PC-3 (cell line): Measurements from ENCODE around the gene MAPK4. TPM values are rescaled to one million over a fixed set of nuclear protein-coding genes. Genes with fewer than 3 reads are reported as not detected.

Source experiments
- ATAC-seq: fragments of 200-7000 bp; cut with Tn5 transposase; 2 replicates; pipeline ENCODE4 v1.9.1; 2020; ENCODE audit warnings: mild to moderate bottlenecking, moderate library complexity
- BruUV-seq: library from RNA; stranded (reverse); fragments of 400-500 nt; replicated peaks from 2 replicates; lab custom pipeline; 2021; lab: Mats Ljungman, UMichigan
- CTCF ChIA-PET: fragments of 300-600 bp; sonication (Branson Sonifier 250); formaldehyde crosslinking; loops from one replicate; lab custom pipeline; 2022; ENCODE audit warnings: antibody characterized with exemption; lab: Charles Lee
- POLR2A ChIA-PET: fragments of 300-600 bp; sonication (Branson Sonifier 250); formaldehyde crosslinking; loops from one replicate; lab custom pipeline; 2022; ENCODE audit warnings: antibody characterized with exemption; ENCODE audit not compliant: unreplicated experiment; lab: Charles Lee
- DNase-seq: peaks from one replicate; pipeline ENCODE4 v3.0.0-alpha.2; 2015
- H2AFZ ChIP-seq: fragments of 300-600 bp; sonication (generic); 2 replicates; pipeline ENCODE4 v1.6.0; 2016; ENCODE audit warnings: antibody characterized with exemption, low read length
- H3F3A ChIP-seq: fragments of 300-600 bp; sonication (generic); one replicate; pipeline ENCODE4 v1.6.0; 2017; ENCODE audit warnings: antibody characterized with exemption, low read length, control low read depth, mild to moderate bottlenecking; ENCODE audit not compliant: unreplicated experiment
- H3K27ac ChIP-seq: fragments of 300-600 bp; sonication (generic); 2 replicates; pipeline ENCODE4 v1.5.1; 2016; ENCODE audit warnings: mild to moderate bottlenecking, low read length
- H3K27me3 ChIP-seq: fragments of 300-600 bp; sonication (generic); 2 replicates; pipeline ENCODE4 v1.6.1; 2016; ENCODE audit warnings: low read length, mixed read lengths
- H3K36me3 ChIP-seq: fragments of 300-600 bp; sonication (generic); 2 replicates; pipeline ENCODE4 v1.6.1; 2016; ENCODE audit warnings: low read depth, mixed run types, low read length, mixed read lengths
- H3K4me1 ChIP-seq: fragments of 300-600 bp; sonication (generic); 2 replicates; pipeline ENCODE4 v1.5.1; 2016; ENCODE audit warnings: low read length; ENCODE audit not compliant: insufficient read depth
- H3K4me2 ChIP-seq: fragments of 300-600 bp; sonication (generic); 2 replicates; pipeline ENCODE4 v1.6.0; 2016; ENCODE audit warnings: low read length
- H3K4me3 ChIP-seq: fragments of 300-600 bp; sonication (generic); 2 replicates; pipeline ENCODE4 v1.5.1; 2016; ENCODE audit warnings: mild to moderate bottlenecking, low read length, mixed read lengths
- H3K79me2 ChIP-seq: fragments of 300-600 bp; sonication (generic); 2 replicates; pipeline ENCODE4 v1.6.1; 2017; ENCODE audit warnings: low read length, mixed read lengths
- H3K9ac ChIP-seq: fragments of 300-600 bp; sonication (generic); 2 replicates; pipeline ENCODE4 v1.6.0; 2016; ENCODE audit warnings: mild to moderate bottlenecking, low read length
- H3K9me2 ChIP-seq: fragments of 300-600 bp; sonication (generic); replicated peaks from 2 replicates; pipeline ENCODE4 v1.6.1; 2016; ENCODE audit warnings: mixed run types, low read length, mixed read lengths
- H3K9me3 ChIP-seq: fragments of 300-600 bp; sonication (generic); 2 replicates; pipeline ENCODE4 v1.6.1; 2016; ENCODE audit warnings: low read length, mixed read lengths
- H4K20me1 ChIP-seq: fragments of 300-600 bp; sonication (generic); 2 replicates; pipeline ENCODE4 v1.6.1; 2016; ENCODE audit warnings: low read length, mixed read lengths
- CTCF ChIP-seq: fragments of 300-600 bp; sonication (generic); conservative IDR thresholded peaks from 2 replicates; pipeline ENCODE4 v1.5.1; 2017; ENCODE audit warnings: antibody characterized with exemption, low read depth, mild to moderate bottlenecking, low read length
- EZH2 ChIP-seq: fragments of 300-600 bp; sonication (generic); IDR thresholded peaks from one replicate; pipeline ENCODE4 v1.6.1; 2017; ENCODE audit warnings: antibody characterized with exemption, mild to moderate bottlenecking, low read length; ENCODE audit not compliant: unreplicated experiment
- EZH2phosphoT487 ChIP-seq: fragments of 300-600 bp; sonication (generic); IDR thresholded peaks from 2 replicates; pipeline ENCODE4 v1.6.1; 2018; ENCODE audit warnings: mild to moderate bottlenecking, antibody characterized with exemption, low read length, borderline replicate concordance
- intact Hi-C: fragments of 100-400 bp; cut with micrococcal nuclease; formaldehyde crosslinking; loops from 2 replicates; pipeline ENCODE4 v1.9.0; 2023
- total RNA-seq: library from RNA; depleted of rRNA; stranded (reverse); fragments of >200 nt; gene quantifications from 2 replicates; pipeline ENCODE4 v1.2.3, GENCODE V29; 2014

Gene MAPK4
- total RNA-seq, 1 experiment from 2014 or later, result not detected

- no peak for ATAC-seq
- ChIA-PET POLR2A (no interaction called here), CTCF (no interaction called here)
- Histone ChIP-seq H3K9ac (no peak overlapping the region), H3K36me3 (no peaks in the 10 kb centered on the region), H3K4me1 (no peaks in the 10 kb centered on the region), H3K4me3 (no peak overlapping the region), H3K27ac (no peak overlapping the region), H3F3A (no peaks in the 10 kb centered on the region), H2AFZ (no peak overlapping the region), H4K20me1 (no peaks in the 10 kb centered on the region), H3K79me2 (no peaks in the 10 kb centered on the region), H3K27me3 (no peaks in the 10 kb centered on the region), H3K9me2 (no peaks in the 10 kb centered on the region), H3K9me3 (no peaks in the 10 kb centered on the region), H3K4me2 (no peak overlapping the region)
- BruUV-seq, result no TSS peak
- no peak for DNase-seq
- intact Hi-C loops, result no loop called here
- TF ChIP-seq CTCF (no peak), EZH2phosphoT487 (no peak), EZH2 (no peak)
These were observed 121.1 kb downstream of the MAPK4 start for GRCh38 chr18:50680966-50681365.

- Histone ChIP-seq H3K4me1 (no peaks in the 10 kb centered on the region), H3K27ac (no peak overlapping the region), H3K4me3 (no peak overlapping the region), H3K9me3 (no peaks in the 10 kb centered on the region), H3K27me3 (no peaks in the 10 kb centered on the region), H2AFZ (no peak overlapping the region), H3K4me2 (no peak overlapping the region), H3K79me2 (no peaks in the 10 kb centered on the region), H3K9me2 (no peaks in the 10 kb centered on the region), H3K36me3 (no peaks in the 10 kb centered on the region), H3K9ac (no peak overlapping the region), H4K20me1 (no peaks in the 10 kb centered on the region), H3F3A (no peaks in the 10 kb centered on the region)
- intact Hi-C loops, result no loop called here
- POLR2A ChIA-PET, result no interaction called here
- CTCF ChIA-PET, result no interaction called here
- ATAC-seq (no peak), DNase-seq (no peak)
- TF ChIP-seq EZH2 (no peak), EZH2phosphoT487 (no peak), CTCF (no peak)
- no TSS peak for BruUV-seq
These were observed 123.0 kb downstream of the MAPK4 start for GRCh38 chr18:50682852-50683251.

- no TSS peak for BruUV-seq
- H3K4me1 ChIP-seq, result no peaks in the 10 kb centered on the region
- no peaks in the 10 kb centered on the region for H3K27me3 ChIP-seq
- H3F3A ChIP-seq, result no peaks in the 10 kb centered on the region
- H3K36me3 ChIP-seq, result no peaks in the 10 kb centered on the region
- no peak for TF ChIP-seq CTCF
- no peak for TF ChIP-seq EZH2phosphoT487
- no peak for TF ChIP-seq EZH2
- CTCF ChIA-PET, result no interaction called here
- no peak overlapping the region for H3K4me2 ChIP-seq
- no peak for ATAC-seq
- H3K9me2 ChIP-seq, result no peaks in the 10 kb centered on the region
- DNase-seq, result no peak
- no peak overlapping the region for H3K27ac ChIP-seq
- H3K4me3 ChIP-seq, result no peak overlapping the region
- no peak overlapping the region for H2AFZ ChIP-seq
- no peak overlapping the region for H3K9ac ChIP-seq
- no peaks in the 10 kb centered on the region for H3K79me2 ChIP-seq
- POLR2A ChIA-PET, result no interaction called here
- H3K9me3 ChIP-seq, result no peaks in the 10 kb centered on the region
- intact Hi-C loops, result no loop called here
- H4K20me1 ChIP-seq, result no peaks in the 10 kb centered on the region
These were observed 126.5 kb downstream of the MAPK4 start for GRCh38 chr18:50686409-50686808.
